ENCODE measurements around the gene CTCFL.

GRCh38 chr20:57537822-57538221 is 12.9 kb upstream of the CTCFL start:
- TF ChIP-seq, protein P1, sequence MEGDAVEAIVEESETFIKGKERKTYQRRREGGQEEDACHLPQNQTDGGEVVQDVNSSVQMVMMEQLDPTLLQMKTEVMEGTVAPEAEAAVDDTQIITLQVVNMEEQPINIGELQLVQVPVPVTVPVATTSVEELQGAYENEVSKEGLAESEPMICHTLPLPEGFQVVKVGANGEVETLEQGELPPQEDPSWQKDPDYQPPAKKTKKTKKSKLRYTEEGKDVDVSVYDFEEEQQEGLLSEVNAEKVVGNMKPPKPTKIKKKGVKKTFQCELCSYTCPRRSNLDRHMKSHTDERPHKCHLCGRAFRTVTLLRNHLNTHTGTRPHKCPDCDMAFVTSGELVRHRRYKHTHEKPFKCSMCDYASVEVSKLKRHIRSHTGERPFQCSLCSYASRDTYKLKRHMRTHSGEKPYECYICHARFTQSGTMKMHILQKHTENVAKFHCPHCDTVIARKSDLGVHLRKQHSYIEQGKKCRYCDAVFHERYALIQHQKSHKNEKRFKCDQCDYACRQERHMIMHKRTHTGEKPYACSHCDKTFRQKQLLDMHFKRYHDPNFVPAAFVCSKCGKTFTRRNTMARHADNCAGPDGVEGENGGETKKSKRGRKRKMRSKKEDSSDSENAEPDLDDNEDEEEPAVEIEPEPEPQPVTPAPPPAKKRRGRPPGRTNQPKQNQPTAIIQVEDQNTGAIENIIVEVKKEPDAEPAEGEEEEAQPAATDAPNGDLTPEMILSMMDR (IDR thresholded peaks at IDR 0.05; ENCODE audit: insufficient read depth, low read length): no peak
- TF ChIP-seq POLR2AphosphoS5 (IDR thresholded peaks at IDR 0.05; ENCODE audit: low read depth): no peak
- no peak for TF ChIP-seq SPI1 (IDR thresholded peaks at IDR 0.05; ENCODE audit: borderline replicate concordance, low read depth)
- TF ChIP-seq GABPA (IDR thresholded peaks at IDR 0.05; ENCODE audit: low read depth): no peak

Data from HL-60 (cell line).